ENCODE results near the gene NCF4. TPM values are rescaled to one million over a fixed set of nuclear protein-coding genes. Genes with fewer than 3 reads are reported as not detected.

The NCF4 gene
- total and polyA plus RNA-seq, 4 donors: 14.1 to 113 (median 40.0) TPM

- no peak for DNase-seq
- ATAC-seq (ENCODE audit: insufficient read depth, low FRiP score): no peak
- Histone ChIP-seq H3K9me3 (ENCODE audit: control insufficient read depth in 4 of 4, insufficient read depth in 3 of 4, low read length in 3 of 4) (no peaks in the 10 kb centered on the region), H3K36me3 (ENCODE audit: control insufficient read depth in 4 of 4, insufficient read depth in 4 of 4, low read length in 4 of 4) (no peaks in the 10 kb centered on the region), H3K9ac (ENCODE audit: insufficient read depth in 1 of 2, low read length in 2 of 2) (no peak overlapping the region), H3K4me1 (ENCODE audit: control insufficient read depth in 5 of 5, insufficient read depth in 5 of 5, low read length in 5 of 5) (peaks cover 0 to 4% (median 0%) of the 10 kb centered on the region in 5 donors), H3K4me3 (no peak overlapping the region), H3K27ac (ENCODE audit: low read depth in 1 of 2, low read length in 1 of 2) (peak overlapping the region in 1 of 2 donors; percentile 61), H3K27me3 (ENCODE audit: control insufficient read depth in 3 of 3, insufficient read depth in 3 of 3, low read length in 2 of 3) (peaks cover 0 to 10% (median 0%) of the 10 kb centered on the region in 3 donors)
- no peak for TF ChIP-seq CTCF (IDR thresholded peaks at IDR 0.05; ENCODE audit: control extremely low read depth, extremely low read depth)
- WGBS, 2 donors: 62 to 76% methylated on average over 6 of the region's 6 CpGs
Observed at GRCh38 chr22:36860017-36860416, 789 bp upstream of the NCF4 start.

GRCh38 chr22:36860438-36860820 lies 377 bp upstream of the NCF4 start:
- TF ChIP-seq CTCF (IDR thresholded peaks at IDR 0.05; ENCODE audit: control extremely low read depth, extremely low read depth): no peak
- Histone ChIP-seq H3K9me3 (ENCODE audit: control insufficient read depth in 4 of 4, insufficient read depth in 3 of 4, low read length in 3 of 4) (no peaks in the 10 kb centered on the region), H3K36me3 (ENCODE audit: control insufficient read depth in 4 of 4, insufficient read depth in 4 of 4, low read length in 4 of 4) (no peaks in the 10 kb centered on the region), H3K27ac (ENCODE audit: low read depth in 1 of 2, low read length in 1 of 2) (peak overlapping the region in 1 of 2 donors; percentile 61), H3K4me1 (ENCODE audit: control insufficient read depth in 5 of 5, insufficient read depth in 5 of 5, low read length in 5 of 5) (peaks cover 0 to 4% (median 0%) of the 10 kb centered on the region in 5 donors), H3K4me3 (no peak overlapping the region), H3K9ac (ENCODE audit: insufficient read depth in 1 of 2, low read length in 2 of 2) (no peak overlapping the region), H3K27me3 (ENCODE audit: control insufficient read depth in 3 of 3, insufficient read depth in 3 of 3, low read length in 2 of 3) (peaks cover 0 to 6% (median 0%) of the 10 kb centered on the region in 3 donors)
- DNase-seq (no peak), ATAC-seq (ENCODE audit: insufficient read depth, low FRiP score) (no peak)
- 80 to 97% methylated on average over 2 of the region's 2 CpGs for WGBS, 2 donors

- ATAC-seq (ENCODE audit: insufficient read depth, low FRiP score): no peak
Observed at GRCh38 chr22:36862251-36863242, 1.7 kb downstream of the NCF4 start.

More at GRCh38 chr22:36862251-36863242, 1.7 kb downstream of the NCF4 start:
- Histone ChIP-seq H3K9me3 (ENCODE audit: control insufficient read depth in 4 of 4, insufficient read depth in 3 of 4, low read length in 3 of 4) (no peaks in the 10 kb centered on the region), H3K27ac (ENCODE audit: low read depth in 1 of 2, low read length in 1 of 2) (peak overlapping the region in 1 of 2 donors; percentile 23), H3K4me1 (ENCODE audit: control insufficient read depth in 5 of 5, insufficient read depth in 5 of 5, low read length in 5 of 5) (no peaks in the 10 kb centered on the region), H3K4me3 (no peak overlapping the region), H3K27me3 (ENCODE audit: control insufficient read depth in 3 of 3, insufficient read depth in 3 of 3, low read length in 2 of 3) (peaks cover 0 to 4% (median 0%) of the 10 kb centered on the region in 3 donors), H3K9ac (ENCODE audit: insufficient read depth in 1 of 2, low read length in 2 of 2) (no peak overlapping the region), H3K36me3 (ENCODE audit: control insufficient read depth in 4 of 4, insufficient read depth in 4 of 4, low read length in 4 of 4) (no peaks in the 10 kb centered on the region)
- TF ChIP-seq CTCF (IDR thresholded peaks at IDR 0.05; ENCODE audit: control extremely low read depth, extremely low read depth): no peak
- DNase-seq: peak in 2 of 3 donors; percentile 11 to 15
- WGBS, 2 donors: 63 to 75% methylated on average over 26 of the region's 26 CpGs
